Activated CD4-positive, alpha-beta T cell treated with anti-CD3 and anti-CD28 coated beads, Interleukin-2, amount 10 ng/mL, durations not matched to agents 7 days and 5 days (primary cell): ENCODE results near the gene IWS1. TPM values are rescaled to one million over a fixed set of nuclear protein-coding genes. Genes with fewer than 3 reads are reported as not detected.
"Not testable (repeated sequence)": the region's sequence is repeated elsewhere in the genome, so short reads cannot be mapped to it uniquely, and the experiment has no call there.

Experiments
- CTCF ChIA-PET: fragments of 350-600 bp; sonication (Branson Sonifier 250); formaldehyde crosslinking; loops from one replicate; lab custom pipeline; 2021; ENCODE audit warnings: antibody characterized with exemption; lab: Charles Lee
- POLR2A ChIA-PET: fragments of 350-600 bp; sonication (Branson Sonifier 250); formaldehyde crosslinking; loops from one replicate; lab custom pipeline; 2021; ENCODE audit warnings: antibody characterized with exemption; lab: Charles Lee
- DNase-seq: peaks from one replicate; pipeline ENCODE4 v3.0.0-alpha.2; 2020
- H3K27ac Mint-ChIP-seq: one replicate; pipeline ENCODE4 v1.8.0; 2021; ENCODE audit warnings: mild to moderate bottlenecking, moderate library complexity, mixed read lengths
- H3K27me3 Mint-ChIP-seq: one replicate; pipeline ENCODE4 v1.8.0; 2021; ENCODE audit warnings: mixed read lengths
- H3K36me3 Mint-ChIP-seq: one replicate; pipeline ENCODE4 v1.8.0; 2021; ENCODE audit warnings: low read depth, mixed read lengths
- H3K4me1 Mint-ChIP-seq: one replicate; pipeline ENCODE4 v1.8.0; 2021; ENCODE audit warnings: mixed read lengths
- H3K4me3 Mint-ChIP-seq: one replicate; pipeline ENCODE4 v1.8.0; 2021; ENCODE audit warnings: mild to moderate bottlenecking, moderate library complexity, mixed read lengths
- H3K9me3 Mint-ChIP-seq: one replicate; pipeline ENCODE4 v1.8.0; 2021; ENCODE audit warnings: mixed read lengths
- total RNA-seq, 2 experiments: library from RNA; stranded (reverse); gene quantifications; one replicate each; pipeline ENCODE4 v1.2.3, GENCODE V29; 2021

The IWS1 gene
- total RNA-seq, 2 experiments from 2014 or later: 43.0 to 46.9 TPM

GRCh38 chr2:127558911-127559310 is 32.6 kb upstream of the IWS1 start:
- Mint-ChIP-seq H3K4me1 (peaks cover 20% of the 10 kb centered on the region), H3K9me3 (peaks cover 16% of the 10 kb centered on the region), H3K4me3 (no peak overlapping the region), H3K27me3 (peaks cover 50% of the 10 kb centered on the region), H3K27ac (no peak overlapping the region), H3K36me3 (peaks cover 6% of the 10 kb centered on the region)
- ChIA-PET POLR2A (no interaction called here), CTCF (interaction anchor here (0.7 kb wide), 1 partner anchor 8 kb away, joined by 3 read pairs; no protein-coding TSS in a partner anchor)
- DNase-seq: no peak

GRCh38 chr2:127552846-127553245 is 26.6 kb upstream of the IWS1 start:
- Mint-ChIP-seq H3K4me1 (peaks cover 9% of the 10 kb centered on the region), H3K9me3 (peaks cover 10% of the 10 kb centered on the region), H3K4me3 (no peak overlapping the region), H3K36me3 (no peaks in the 10 kb centered on the region), H3K27me3 (peaks cover 57% of the 10 kb centered on the region), H3K27ac (no peak overlapping the region)
- DNase-seq: no peak
- ChIA-PET POLR2A (no interaction called here), CTCF (no interaction called here)

GRCh38 chr2:127552336-127552735 is 26.0 kb upstream of the IWS1 start:
- Mint-ChIP-seq H3K27ac (no peak overlapping the region), H3K36me3 (no peaks in the 10 kb centered on the region), H3K27me3 (peaks cover 55% of the 10 kb centered on the region), H3K9me3 (peaks cover 10% of the 10 kb centered on the region), H3K4me1 (peaks cover 9% of the 10 kb centered on the region), H3K4me3 (no peak overlapping the region)
- POLR2A ChIA-PET: no interaction called here
- CTCF ChIA-PET: no interaction called here
- no peak for DNase-seq

GRCh38 chr2:127551221-127551930 is 25.1 kb upstream of the IWS1 start:
- ChIA-PET POLR2A (interaction anchor here (0.6 kb wide), 1 partner anchor 27 kb away, joined by 3 read pairs; no protein-coding TSS in a partner anchor), CTCF (interaction anchor here (0.9 to 1.1 kb wide), 2 partner anchors 8 to 16 kb away, joined by 3 read pairs; partner anchors contain the start of gene MYO7B)
- peaks cover 53% of the 10 kb centered on the region for H3K27me3 Mint-ChIP-seq
- no peaks in the 10 kb centered on the region for H3K36me3 Mint-ChIP-seq
- no peak overlapping the region for H3K27ac Mint-ChIP-seq
- H3K4me1 Mint-ChIP-seq: peaks cover 9% of the 10 kb centered on the region
- peaks cover 2% of the 10 kb centered on the region for H3K9me3 Mint-ChIP-seq
- no peak for DNase-seq
- H3K4me3 Mint-ChIP-seq: no peak overlapping the region

- CTCF ChIA-PET: no interaction called here
- Mint-ChIP-seq H3K36me3 (no peaks in the 10 kb centered on the region), H3K4me1 (no peaks in the 10 kb centered on the region), H3K4me3 (no peak overlapping the region), H3K27me3 (peaks cover 26% of the 10 kb centered on the region), H3K9me3 (no peaks in the 10 kb centered on the region), H3K27ac (no peak overlapping the region)
- DNase-seq: no peak
- POLR2A ChIA-PET: no interaction called here
Measured at GRCh38 chr2:127546797-127547196, 20.5 kb upstream of the IWS1 start.

GRCh38 chr2:127545796-127546195 is 19.5 kb upstream of the IWS1 start:
- Mint-ChIP-seq H3K27me3 (peaks cover 34% of the 10 kb centered on the region), H3K9me3 (no peaks in the 10 kb centered on the region), H3K4me1 (no peaks in the 10 kb centered on the region), H3K4me3 (no peak overlapping the region), H3K36me3 (no peaks in the 10 kb centered on the region), H3K27ac (no peak overlapping the region)
- no peak for DNase-seq
- ChIA-PET POLR2A (no interaction called here), CTCF (no interaction called here)

- CTCF ChIA-PET: interaction anchor here (1.8 kb wide), 1 partner anchor 11 kb away, joined by 3 read pairs; no protein-coding TSS in a partner anchor
- H3K4me3 Mint-ChIP-seq: no peak overlapping the region
- peaks cover 35% of the 10 kb centered on the region for H3K27me3 Mint-ChIP-seq
- no peaks in the 10 kb centered on the region for H3K36me3 Mint-ChIP-seq
- POLR2A ChIA-PET: no interaction called here
- no peaks in the 10 kb centered on the region for H3K4me1 Mint-ChIP-seq
- no peak for DNase-seq
- H3K27ac Mint-ChIP-seq: no peak overlapping the region
- H3K9me3 Mint-ChIP-seq: no peaks in the 10 kb centered on the region
Measured at GRCh38 chr2:127545189-127545588, 18.9 kb upstream of the IWS1 start.

GRCh38 chr2:127543013-127543501 is 16.8 kb upstream of the IWS1 start:
- H3K9me3 Mint-ChIP-seq, DNase-seq, CTCF ChIA-PET, H3K36me3 Mint-ChIP-seq, H3K4me3 Mint-ChIP-seq, H3K4me1 Mint-ChIP-seq, H3K27ac Mint-ChIP-seq, POLR2A ChIA-PET: not testable (repeated sequence)
- H3K27me3 Mint-ChIP-seq: peaks cover 39% of the 10 kb centered on the region

GRCh38 chr2:127542231-127542630 is 15.9 kb upstream of the IWS1 start:
- no peak overlapping the region for H3K27ac Mint-ChIP-seq
- CTCF ChIA-PET: interaction anchor here (1.2 kb wide), 1 partner anchor 44 kb away, joined by 3 read pairs; no protein-coding TSS in a partner anchor
- H3K27me3 Mint-ChIP-seq: peaks cover 40% of the 10 kb centered on the region
- no peaks in the 10 kb centered on the region for H3K4me1 Mint-ChIP-seq
- no peak overlapping the region for H3K4me3 Mint-ChIP-seq
- H3K36me3 Mint-ChIP-seq: no peaks in the 10 kb centered on the region
- no peaks in the 10 kb centered on the region for H3K9me3 Mint-ChIP-seq
- POLR2A ChIA-PET: no interaction called here
- DNase-seq: no peak

GRCh38 chr2:127541809-127542208 is 15.5 kb upstream of the IWS1 start:
- Mint-ChIP-seq H3K4me3 (no peak overlapping the region), H3K9me3 (no peaks in the 10 kb centered on the region), H3K36me3 (no peaks in the 10 kb centered on the region), H3K4me1 (no peaks in the 10 kb centered on the region), H3K27ac (no peak overlapping the region), H3K27me3 (peaks cover 37% of the 10 kb centered on the region)
- ChIA-PET CTCF (interaction anchor here (0.7 to 1.2 kb wide), 2 partner anchors 45 to 917 kb away, joined by 3 read pairs; no protein-coding TSS in a partner anchor), POLR2A (no interaction called here)
- DNase-seq: no peak

GRCh38 chr2:127537644-127538043 is 11.4 kb upstream of the IWS1 start:
- peaks cover 39% of the 10 kb centered on the region for H3K27me3 Mint-ChIP-seq
- ChIA-PET POLR2A (no interaction called here), CTCF (interaction anchor here (0.6 to 1.1 kb wide), 4 partner anchors 9 to 356 kb away, joined by 3 to 5 read pairs (median 4); no protein-coding TSS in a partner anchor)
- no peaks in the 10 kb centered on the region for H3K4me1 Mint-ChIP-seq
- no peak for DNase-seq
- no peak overlapping the region for H3K27ac Mint-ChIP-seq
- H3K4me3 Mint-ChIP-seq: no peak overlapping the region
- H3K36me3 Mint-ChIP-seq: no peaks in the 10 kb centered on the region
- H3K9me3 Mint-ChIP-seq: no peaks in the 10 kb centered on the region

GRCh38 chr2:127536707-127537541 is 10.6 kb upstream of the IWS1 start:
- POLR2A ChIA-PET: no interaction called here
- no peaks in the 10 kb centered on the region for H3K9me3 Mint-ChIP-seq
- peaks cover 37% of the 10 kb centered on the region for H3K27me3 Mint-ChIP-seq
- no peaks in the 10 kb centered on the region for H3K36me3 Mint-ChIP-seq
- no peak overlapping the region for H3K4me3 Mint-ChIP-seq
- CTCF ChIA-PET: interaction anchor here (0.6 to 1.1 kb wide), 4 partner anchors 9 to 356 kb away, joined by 3 to 5 read pairs (median 4); no protein-coding TSS in a partner anchor
- no peak overlapping the region for H3K27ac Mint-ChIP-seq
- H3K4me1 Mint-ChIP-seq: no peaks in the 10 kb centered on the region
- DNase-seq: no peak
